MCF 10A (cell line): ENCODE data around the gene C14orf93. TPM values are rescaled to one million over a fixed set of nuclear protein-coding genes. Genes with fewer than 3 reads are reported as not detected.

Source experiments
- BruUV-seq: library from RNA; stranded (reverse); fragments of 400-500 nt; replicated peaks from 2 replicates; lab custom pipeline; 2021; lab: Mats Ljungman, UMichigan
- CTCF ChIA-PET: fragments of 300-600 bp; sonication (Branson Sonifier 250); formaldehyde crosslinking; extraction: SDS; loops from one replicate; lab custom pipeline; 2021; ENCODE audit warnings: antibody characterized with exemption, inconsistent platforms; lab: Yijun Ruan, JAX
- POLR2A ChIA-PET: fragments of 300-600, 350-650 bp; sonication (Branson Sonifier 250); formaldehyde crosslinking; extraction: SDS; loops from one replicate; lab custom pipeline; 2020; ENCODE audit warnings: antibody characterized with exemption, inconsistent platforms; lab: Yijun Ruan, JAX
- DNase-seq: peaks from one replicate; pipeline ENCODE4 v3.0.0-alpha.2; 2018; ENCODE audit not compliant: unreplicated experiment
- H3K27ac Mint-ChIP-seq: one replicate; pipeline ENCODE4 v1.8.0; 2022; ENCODE audit warnings: mild to moderate bottlenecking, low read depth, mixed read lengths; ENCODE audit not compliant: unreplicated experiment
- H3K27me3 Mint-ChIP-seq: one replicate; pipeline ENCODE4 v1.8.0; 2022; ENCODE audit warnings: mixed read lengths; ENCODE audit not compliant: insufficient read depth, unreplicated experiment
- H3K36me3 Mint-ChIP-seq: one replicate; pipeline ENCODE4 v1.8.0; 2022; ENCODE audit warnings: mild to moderate bottlenecking, moderate library complexity, mixed read lengths; ENCODE audit not compliant: insufficient read depth, unreplicated experiment
- H3K4me1 Mint-ChIP-seq: one replicate; pipeline ENCODE4 v1.8.0; 2022; ENCODE audit warnings: mixed read lengths; ENCODE audit not compliant: insufficient read depth, unreplicated experiment
- H3K4me3 Mint-ChIP-seq: one replicate; pipeline ENCODE4 v1.8.0; 2022; ENCODE audit warnings: mild to moderate bottlenecking, moderate library complexity, mixed read lengths; ENCODE audit not compliant: unreplicated experiment
- H3K9me3 Mint-ChIP-seq: one replicate; pipeline ENCODE4 v1.8.0; 2022; ENCODE audit warnings: mixed read lengths; ENCODE audit not compliant: unreplicated experiment
- CTCF ChIP-seq: fragments of 200-600 bp; IDR thresholded peaks from one replicate; pipeline ENCODE4 v1.8.0; 2022; ENCODE audit warnings: antibody characterized with exemption, mild to moderate bottlenecking; ENCODE audit not compliant: unreplicated experiment
- intact Hi-C: fragments of 100-400 bp; cut with micrococcal nuclease; formaldehyde crosslinking; loops from 2 replicates; pipeline ENCODE4 v1.14.1; 2022
- total RNA-seq: library from RNA; stranded (reverse); gene quantifications from 2 replicates; pipeline ENCODE4 v1.2.3, GENCODE V29; 2022

C14orf93 gene
- total RNA-seq, 1 experiment from 2014 or later, result 6.1 TPM

- Mint-ChIP-seq H3K9me3 (no peaks in the 10 kb centered on the region), H3K4me3 (no peak overlapping the region), H3K27me3 (no peaks in the 10 kb centered on the region), H3K4me1 (peaks cover 34% of the 10 kb centered on the region), H3K36me3 (peaks cover 10% of the 10 kb centered on the region), H3K27ac (peak overlapping the region; percentile 10)
- CTCF ChIA-PET, result interaction anchor here (0.5 to 24.6 kb wide), 17 partner anchors 15 to 157 kb away, joined by 3 to 620 read pairs (median 4); partner anchors contain the start of genes CDH24, HAUS4 and PRMT5
- no peak for TF ChIP-seq CTCF
- POLR2A ChIA-PET, result interaction anchor here (0.6 to 12.7 kb wide), 28 partner anchors 10 to 1051 kb away, joined by 3 to 133 read pairs (median 6); partner anchors contain the start of genes ACIN1, C14orf119, CDH24 and HAUS4
- intact Hi-C loops, result loop anchor here (2.0 to 5.0 kb wide), 4 partner anchors 109 to 595 kb away; no protein-coding TSS in a partner anchor
- DNase-seq, result peak; percentile 34
- TSS peak; percentile 5 for BruUV-seq
Measured at GRCh38 chr14:22981876-22982476, 28.0 kb downstream of the C14orf93 start.

GRCh38 chr14:22981090-22981875 lies 28.7 kb downstream of the C14orf93 start:
- no TSS peak for BruUV-seq
- Mint-ChIP-seq H3K4me1 (peaks cover 41% of the 10 kb centered on the region), H3K36me3 (peaks cover 17% of the 10 kb centered on the region), H3K9me3 (no peaks in the 10 kb centered on the region), H3K27me3 (no peaks in the 10 kb centered on the region), H3K27ac (peak overlapping the region; percentile 16), H3K4me3 (no peak overlapping the region)
- intact Hi-C loops, result loop anchor here (5.0 kb wide), 1 partner anchor 594 kb away; no protein-coding TSS in a partner anchor
- TF ChIP-seq CTCF, result no peak
- CTCF ChIA-PET, result interaction anchor here (0.6 to 24.6 kb wide), 10 partner anchors 14 to 877 kb away, joined by 3 to 620 read pairs (median 16); partner anchors contain the start of genes CDH24, HAUS4 and PRMT5
- DNase-seq, result no peak
- POLR2A ChIA-PET, result interaction anchor here (0.7 to 12.7 kb wide), 23 partner anchors 9 to 1199 kb away, joined by 3 to 133 read pairs (median 9); partner anchors contain the start of genes ACIN1, C14orf119, CDH24 and HAUS4

DNA sequence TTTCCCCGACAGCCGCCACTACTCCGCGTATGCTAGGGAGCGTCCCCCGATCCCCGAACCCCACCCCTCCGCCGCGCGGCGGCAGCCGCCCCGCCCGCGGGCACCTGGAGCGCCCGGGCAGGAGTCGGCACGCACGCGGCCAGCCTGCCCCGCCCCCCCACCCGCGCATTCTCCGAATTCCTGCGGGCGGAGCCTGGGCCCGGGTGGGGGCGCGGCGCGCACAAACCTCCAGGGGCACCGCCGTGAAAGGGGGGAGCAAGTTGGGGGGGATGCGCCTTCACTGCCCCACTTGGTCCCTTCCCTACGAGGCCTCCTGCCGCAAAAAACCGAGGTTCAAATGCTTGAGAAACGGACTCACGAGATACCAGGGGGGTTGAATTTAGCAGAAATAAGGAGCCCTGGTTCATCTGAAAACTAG lies 29.3 kb downstream of the C14orf93 start:
- intact Hi-C loops, result loop anchor here (5.0 kb wide), 1 partner anchor 593 kb away; no protein-coding TSS in a partner anchor
- ChIA-PET CTCF (interaction anchor here (0.6 to 24.6 kb wide), 7 partner anchors 14 to 876 kb away, joined by 3 to 620 read pairs (median 23); partner anchors contain the start of genes CDH24, HAUS4 and PRMT5), POLR2A (interaction anchor here (0.6 to 12.7 kb wide), 12 partner anchors 9 to 214 kb away, joined by 3 to 133 read pairs (median 13); partner anchors contain the start of genes ACIN1, C14orf119, CDH24 and HAUS4)
- Mint-ChIP-seq H3K27me3 (no peaks in the 10 kb centered on the region), H3K27ac (peak overlapping the region; percentile 16), H3K9me3 (no peaks in the 10 kb centered on the region), H3K36me3 (peaks cover 23% of the 10 kb centered on the region), H3K4me1 (peaks cover 44% of the 10 kb centered on the region), H3K4me3 (no peak overlapping the region)
- no TSS peak for BruUV-seq
- DNase-seq, result peak; percentile 61
- no peak for TF ChIP-seq CTCF
